Measurements from ENCODE around the gene ONECUT1.

Gene ONECUT1

DNA sequence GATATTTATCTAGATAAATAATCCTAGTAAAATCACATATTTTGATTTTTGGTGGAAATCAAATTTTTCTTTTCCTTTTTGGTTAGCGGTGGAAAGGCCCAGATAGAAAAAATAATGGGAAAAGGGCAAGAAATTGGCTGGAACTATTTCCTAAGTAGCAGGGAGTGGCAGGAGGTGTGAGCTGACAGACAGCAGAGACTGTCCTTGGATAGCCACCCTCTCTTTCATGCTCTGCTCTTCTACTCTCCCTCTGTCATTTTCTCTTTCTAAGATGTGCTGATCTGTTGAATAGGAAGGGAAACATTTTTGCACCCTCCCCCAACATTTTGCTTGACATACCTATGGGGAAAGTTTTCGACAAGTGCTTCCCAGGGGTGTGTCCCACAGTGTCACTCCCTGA, 18.9 kb upstream of the ONECUT1 start:
- intact Hi-C loops (cut with DNase I; ENCODE audit: low total_unique reads), result no loop called here
- peaks cover 11 to 73% of the 10 kb centered on the region in 2 donors for H3K27me3 ChIP-seq
- no peak overlapping the region for H3K27ac ChIP-seq
- TF ChIP-seq, protein P1, sequence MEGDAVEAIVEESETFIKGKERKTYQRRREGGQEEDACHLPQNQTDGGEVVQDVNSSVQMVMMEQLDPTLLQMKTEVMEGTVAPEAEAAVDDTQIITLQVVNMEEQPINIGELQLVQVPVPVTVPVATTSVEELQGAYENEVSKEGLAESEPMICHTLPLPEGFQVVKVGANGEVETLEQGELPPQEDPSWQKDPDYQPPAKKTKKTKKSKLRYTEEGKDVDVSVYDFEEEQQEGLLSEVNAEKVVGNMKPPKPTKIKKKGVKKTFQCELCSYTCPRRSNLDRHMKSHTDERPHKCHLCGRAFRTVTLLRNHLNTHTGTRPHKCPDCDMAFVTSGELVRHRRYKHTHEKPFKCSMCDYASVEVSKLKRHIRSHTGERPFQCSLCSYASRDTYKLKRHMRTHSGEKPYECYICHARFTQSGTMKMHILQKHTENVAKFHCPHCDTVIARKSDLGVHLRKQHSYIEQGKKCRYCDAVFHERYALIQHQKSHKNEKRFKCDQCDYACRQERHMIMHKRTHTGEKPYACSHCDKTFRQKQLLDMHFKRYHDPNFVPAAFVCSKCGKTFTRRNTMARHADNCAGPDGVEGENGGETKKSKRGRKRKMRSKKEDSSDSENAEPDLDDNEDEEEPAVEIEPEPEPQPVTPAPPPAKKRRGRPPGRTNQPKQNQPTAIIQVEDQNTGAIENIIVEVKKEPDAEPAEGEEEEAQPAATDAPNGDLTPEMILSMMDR (IDR thresholded peaks at IDR 0.05), result no peak
- no peaks in the 10 kb centered on the region for H3K36me3 ChIP-seq
- H3K9me3 ChIP-seq, result no peaks in the 10 kb centered on the region
- no peak overlapping the region for H3K4me3 ChIP-seq
- DNase-seq, result no peak
- H3K4me1 ChIP-seq, result peaks cover 0 to 24% (median 22%) of the 10 kb centered on the region in 4 donors

GRCh38 chr15:52808441-52808840, 18.3 kb upstream of the ONECUT1 start:
- no peak overlapping the region for H3K27ac ChIP-seq
- H3K36me3 ChIP-seq, result no peaks in the 10 kb centered on the region
- H3K4me1 ChIP-seq, result peaks cover 0 to 29% (median 28%) of the 10 kb centered on the region in 4 donors
- no peak for DNase-seq
- intact Hi-C loops (cut with DNase I; ENCODE audit: low total_unique reads), result no loop called here
- peaks cover 11 to 78% of the 10 kb centered on the region in 2 donors for H3K27me3 ChIP-seq
- TF ChIP-seq, protein P1 (IDR thresholded peaks at IDR 0.05), result no peak
- no peaks in the 10 kb centered on the region for H3K9me3 ChIP-seq
- no peak overlapping the region for H3K4me3 ChIP-seq

DNA sequence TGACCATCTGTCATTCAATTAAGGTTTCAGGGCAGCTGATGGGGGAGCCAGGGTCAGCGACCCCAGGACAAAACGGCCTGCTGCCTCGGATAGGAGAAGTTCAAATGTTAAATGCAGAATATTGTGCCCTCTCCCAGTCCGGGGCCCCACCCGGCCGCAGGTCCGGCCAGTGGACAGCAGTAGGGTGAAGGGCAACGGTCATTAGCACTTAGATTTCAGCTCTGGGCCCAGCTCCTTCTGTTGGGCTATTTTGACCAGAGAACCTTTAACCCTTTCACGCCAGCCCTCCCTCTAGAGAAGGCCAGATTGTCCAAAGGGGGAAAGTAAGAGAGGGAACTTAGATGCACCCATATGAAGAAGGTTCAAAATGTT, 16.1 kb upstream of the ONECUT1 start:
- Histone ChIP-seq H3K36me3 (no peaks in the 10 kb centered on the region), H3K4me1 (peaks cover 0 to 31% (median 28%) of the 10 kb centered on the region in 4 donors), H3K27me3 (peaks cover 11 to 87% of the 10 kb centered on the region in 2 donors), H3K27ac (no peak overlapping the region), H3K9me3 (peaks cover 0 to 3% (median 0%) of the 10 kb centered on the region in 3 donors), H3K4me3 (no peak overlapping the region)
- intact Hi-C loops (cut with DNase I; ENCODE audit: low total_unique reads), result no loop called here
- TF ChIP-seq, protein P1 (IDR thresholded peaks at IDR 0.05), result no peak
- DNase-seq, result no peak

GRCh38 chr15:52805351-52806283, 15.5 kb upstream of the ONECUT1 start:
- Histone ChIP-seq H3K4me1 (peaks cover 0 to 31% (median 28%) of the 10 kb centered on the region in 4 donors), H3K4me3 (peak overlapping the region; percentile 17 to 38), H3K27ac (no peak overlapping the region), H3K27me3 (peaks cover 11 to 91% of the 10 kb centered on the region in 2 donors), H3K9me3 (peaks cover 0 to 6% (median 0%) of the 10 kb centered on the region in 3 donors), H3K36me3 (no peaks in the 10 kb centered on the region)
- intact Hi-C loops (cut with DNase I; ENCODE audit: low total_unique reads), result no loop called here
- no peak for DNase-seq
- TF ChIP-seq, protein P1 (IDR thresholded peaks at IDR 0.05), result no peak

DNA sequence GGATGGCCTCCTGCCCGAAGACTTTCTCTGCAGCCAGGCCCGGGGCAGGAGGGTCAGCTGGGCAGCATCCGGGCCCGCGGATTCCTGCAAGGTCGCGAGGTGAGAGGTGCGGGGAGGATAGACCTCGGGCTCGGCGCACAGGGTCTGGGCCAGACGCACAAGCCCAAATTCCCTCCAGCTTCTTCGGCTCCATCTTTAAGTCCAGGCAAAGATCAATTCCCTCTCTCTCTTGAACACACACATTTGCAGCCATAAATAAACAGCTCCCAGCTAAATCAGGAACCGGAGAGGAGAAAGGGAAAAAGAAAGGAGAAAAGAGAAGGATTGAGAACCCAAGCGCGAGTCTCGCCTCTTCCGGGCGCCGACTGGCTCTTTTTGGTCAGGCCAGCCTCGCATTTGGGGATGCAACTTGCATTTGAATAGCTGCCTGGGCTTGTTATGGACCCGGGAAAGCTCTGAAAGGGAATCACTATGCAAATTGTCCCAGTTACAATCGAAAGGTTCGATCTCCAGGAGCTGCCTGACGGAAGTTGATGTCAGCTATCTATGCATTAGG, 14.5 kb upstream of the ONECUT1 start:
- H3K9me3 ChIP-seq, result peaks cover 0 to 6% (median 0%) of the 10 kb centered on the region in 3 donors
- TF ChIP-seq, protein P1 (IDR thresholded peaks at IDR 0.05), result no peak
- no peak overlapping the region for H3K27ac ChIP-seq
- H3K27me3 ChIP-seq, result peaks cover 15 to 100% of the 10 kb centered on the region in 2 donors
- intact Hi-C loops (cut with DNase I; ENCODE audit: low total_unique reads), result no loop called here
- no peak for DNase-seq
- peak overlapping the region; percentile 17 to 38 for H3K4me3 ChIP-seq
- H3K4me1 ChIP-seq, result peaks cover 0 to 31% (median 28%) of the 10 kb centered on the region in 4 donors
- no peaks in the 10 kb centered on the region for H3K36me3 ChIP-seq

All from tibial artery (tissue), 4 donors.